HG03575 (cell line): ENCODE results near the gene GAMT.
"Not testable (repeated sequence)": the region's sequence is repeated elsewhere in the genome, so short reads cannot be mapped to it uniquely, and the experiment has no call there.

Experiments
- ATAC-seq: cut with Tn5 transposase; IDR thresholded peaks from one replicate; pipeline ENCODE4 v1.9.1; 2021; ENCODE audit not compliant: unreplicated experiment, insufficient number of reproducible peaks, low FRiP score; ENCODE audit errors: extremely low read depth

The GAMT gene

DNA sequence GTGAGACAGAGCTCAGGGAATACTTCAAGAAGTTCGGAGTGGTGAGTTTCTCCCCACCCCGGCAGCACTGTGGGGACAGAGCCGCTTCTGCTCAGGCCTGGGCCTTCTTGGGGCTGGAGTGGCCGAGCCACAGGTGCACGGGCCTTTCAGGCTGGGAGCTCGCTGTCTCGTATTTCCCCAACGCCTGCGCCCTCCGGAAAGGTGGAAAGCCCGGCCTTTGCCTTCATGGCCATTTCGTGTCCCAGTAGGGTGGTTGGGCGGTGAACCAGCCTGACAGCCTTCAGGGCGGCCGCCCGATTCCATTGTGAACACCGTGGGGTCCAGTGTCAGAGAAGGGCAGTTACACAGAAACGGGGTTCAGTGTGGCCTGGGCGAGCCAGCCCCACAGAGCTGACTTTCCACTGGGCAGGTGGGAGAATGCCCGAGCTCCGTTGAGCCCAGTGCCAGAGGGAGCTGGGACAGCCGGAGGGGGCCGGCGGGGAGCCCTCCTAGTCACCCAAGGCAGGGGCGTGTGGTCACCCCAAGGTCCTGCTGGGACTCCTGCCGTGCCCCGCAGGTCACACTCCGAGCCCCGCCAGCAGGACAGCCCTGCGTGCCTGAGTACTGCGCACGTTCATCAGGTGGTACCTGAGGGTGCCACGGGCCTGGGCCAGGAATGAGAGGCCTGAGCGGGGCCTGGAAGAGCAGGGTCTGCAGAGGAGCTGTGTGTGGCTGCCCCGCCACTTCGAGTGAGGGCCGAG is 20.0 kb upstream of the GAMT start:
- ATAC-seq, result no peak

DNA sequence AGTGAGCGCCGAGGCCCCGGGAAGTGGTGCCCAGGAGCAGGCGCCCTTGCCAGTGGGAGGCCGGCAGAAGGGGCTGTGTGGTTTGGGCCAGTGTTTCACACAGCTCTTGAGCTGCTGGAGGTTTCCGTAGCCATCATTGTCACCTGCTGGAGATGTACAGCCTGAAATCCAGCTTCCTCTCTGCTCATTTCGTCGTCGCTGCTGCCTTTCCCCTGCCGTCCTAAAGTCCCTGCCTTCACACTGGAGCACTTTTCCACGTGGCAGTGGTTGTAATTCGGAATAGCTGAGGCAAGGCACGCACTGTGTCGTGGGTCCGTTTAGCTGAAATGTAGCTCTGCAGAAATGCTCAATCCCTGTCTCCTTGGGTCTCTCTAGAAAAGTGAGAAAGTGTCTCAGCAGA is 19.2 kb upstream of the GAMT start:
- ATAC-seq, result no peak

DNA sequence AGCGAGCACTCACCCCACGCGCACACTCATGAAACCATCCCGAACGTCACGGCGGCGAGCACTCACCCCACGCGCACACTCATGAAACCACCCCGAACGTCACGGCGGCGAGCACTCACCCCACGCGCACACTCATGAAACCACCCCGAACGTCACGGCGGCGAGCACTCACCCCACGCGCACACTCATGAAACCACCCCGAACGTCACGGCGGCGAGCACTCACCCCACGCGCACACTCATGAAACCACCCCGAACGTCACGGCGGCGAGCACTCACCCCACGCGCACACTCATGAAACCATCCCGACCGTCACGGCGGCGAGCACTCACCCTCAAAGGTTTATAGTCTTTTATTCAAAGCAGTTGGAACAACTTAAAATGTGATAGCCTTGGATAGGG is 18.7 kb upstream of the GAMT start:
- not testable (repeated sequence) for ATAC-seq

DNA sequence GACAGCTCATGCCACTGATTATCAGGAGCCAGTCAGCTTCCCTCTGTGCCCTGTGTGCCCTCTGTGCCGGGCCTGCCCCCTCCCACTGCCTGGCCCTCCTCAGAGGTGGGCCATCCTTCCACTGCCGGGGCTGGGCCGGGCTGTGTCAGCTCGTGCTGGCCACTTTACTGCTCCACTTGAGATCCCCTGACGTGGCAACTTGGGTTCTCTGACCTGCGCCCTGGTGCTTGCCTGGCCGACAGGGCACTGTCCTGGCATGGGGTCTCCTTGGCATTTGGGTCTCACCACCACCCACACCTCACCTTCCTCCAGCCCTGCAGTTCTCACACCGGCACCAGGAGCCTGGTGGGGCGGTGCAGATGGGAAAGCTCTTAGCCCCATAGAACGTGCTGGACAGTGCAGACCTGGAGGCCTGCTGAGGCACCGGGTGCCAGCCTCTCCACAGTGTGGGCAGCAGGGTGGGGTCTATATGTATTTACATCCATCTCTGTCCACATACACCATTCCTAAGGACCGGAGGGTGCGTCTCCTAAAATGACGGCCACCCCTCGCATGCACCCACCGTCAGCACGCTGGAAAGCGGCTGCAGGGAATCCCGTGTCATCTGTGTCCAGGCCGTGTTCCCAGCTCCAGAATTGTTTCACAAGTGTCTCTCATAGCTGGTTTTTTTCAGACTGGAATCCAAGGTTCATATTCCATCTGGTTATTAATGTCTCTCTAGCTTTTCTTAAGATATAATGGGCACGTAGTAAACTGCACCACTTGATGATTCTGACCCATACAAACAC is 17.8 kb upstream of the GAMT start:
- no peak for ATAC-seq

DNA sequence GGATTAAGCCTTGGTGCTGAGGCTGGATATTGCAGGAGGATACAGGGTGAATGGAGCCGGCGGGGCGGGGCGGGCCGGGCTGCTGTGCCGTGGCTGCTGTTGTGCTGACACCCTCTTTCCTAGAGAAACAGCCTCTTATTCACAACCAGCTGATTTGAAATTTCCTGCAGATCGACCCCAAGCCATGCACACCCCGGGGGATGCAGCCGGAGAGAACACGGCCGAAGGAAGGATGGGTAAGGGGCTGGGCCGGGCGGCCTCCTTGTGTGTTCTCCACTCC is 17.1 kb upstream of the GAMT start:
- no peak for ATAC-seq

DNA sequence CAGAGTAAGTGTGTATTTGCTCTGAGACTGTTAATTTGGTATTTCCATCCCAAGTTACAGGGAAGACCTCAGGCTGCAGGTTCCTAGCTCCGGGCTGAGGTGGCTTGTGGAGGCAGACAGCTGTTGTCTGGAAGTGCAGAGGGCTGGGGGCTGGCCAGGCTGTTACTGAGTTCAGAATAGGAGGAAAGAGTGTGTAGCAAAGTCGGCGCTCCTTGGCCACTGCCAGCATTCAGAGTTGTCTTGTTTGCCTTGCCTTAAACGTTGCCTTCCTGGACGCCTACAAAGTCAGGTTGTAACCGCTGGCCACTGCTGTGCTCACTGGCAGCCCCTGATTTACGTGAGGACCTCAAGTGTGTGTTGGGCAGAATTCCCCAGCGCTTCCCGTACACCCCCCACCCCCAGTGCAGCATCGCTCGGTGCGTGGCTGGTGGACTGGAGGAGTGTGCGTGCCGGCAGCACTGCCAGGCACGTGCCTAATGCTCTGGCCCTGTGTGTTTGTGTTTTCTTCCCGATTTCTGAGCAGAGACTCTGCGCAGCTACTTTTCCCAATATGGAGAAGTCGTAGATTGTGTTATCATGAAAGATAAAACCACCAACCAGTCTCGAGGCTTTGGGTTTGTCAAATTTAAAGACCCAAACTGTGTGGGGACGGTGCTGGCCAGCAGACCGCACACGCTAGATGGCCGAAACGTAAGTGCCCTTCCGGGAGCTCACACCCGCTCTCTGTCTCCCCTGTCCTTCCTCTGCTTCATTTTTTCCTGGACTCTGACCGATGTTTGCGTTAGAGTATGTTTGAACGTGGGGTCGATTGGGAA is 16.5 kb upstream of the GAMT start:
- no peak for ATAC-seq

DNA sequence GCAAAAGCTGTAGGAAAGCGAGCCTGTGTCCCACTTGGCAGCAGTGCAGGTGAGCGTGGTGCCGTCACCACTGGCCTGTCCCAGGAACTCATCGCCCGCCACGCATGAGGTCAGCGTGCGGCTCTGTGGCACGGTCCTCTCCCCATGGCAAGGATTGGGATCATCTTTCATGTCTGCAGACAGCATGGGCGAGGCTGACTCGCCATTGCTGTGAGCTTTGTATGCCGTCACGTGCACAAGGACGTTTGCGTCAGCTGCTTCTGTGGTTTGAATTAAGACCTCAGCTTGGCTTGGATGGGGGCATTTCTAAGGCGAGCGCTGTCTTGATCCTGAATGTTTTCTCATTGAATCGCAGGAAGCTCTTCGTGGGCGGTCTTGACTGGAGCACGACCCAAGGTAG is 15.8 kb upstream of the GAMT start:
- no peak for ATAC-seq

DNA sequence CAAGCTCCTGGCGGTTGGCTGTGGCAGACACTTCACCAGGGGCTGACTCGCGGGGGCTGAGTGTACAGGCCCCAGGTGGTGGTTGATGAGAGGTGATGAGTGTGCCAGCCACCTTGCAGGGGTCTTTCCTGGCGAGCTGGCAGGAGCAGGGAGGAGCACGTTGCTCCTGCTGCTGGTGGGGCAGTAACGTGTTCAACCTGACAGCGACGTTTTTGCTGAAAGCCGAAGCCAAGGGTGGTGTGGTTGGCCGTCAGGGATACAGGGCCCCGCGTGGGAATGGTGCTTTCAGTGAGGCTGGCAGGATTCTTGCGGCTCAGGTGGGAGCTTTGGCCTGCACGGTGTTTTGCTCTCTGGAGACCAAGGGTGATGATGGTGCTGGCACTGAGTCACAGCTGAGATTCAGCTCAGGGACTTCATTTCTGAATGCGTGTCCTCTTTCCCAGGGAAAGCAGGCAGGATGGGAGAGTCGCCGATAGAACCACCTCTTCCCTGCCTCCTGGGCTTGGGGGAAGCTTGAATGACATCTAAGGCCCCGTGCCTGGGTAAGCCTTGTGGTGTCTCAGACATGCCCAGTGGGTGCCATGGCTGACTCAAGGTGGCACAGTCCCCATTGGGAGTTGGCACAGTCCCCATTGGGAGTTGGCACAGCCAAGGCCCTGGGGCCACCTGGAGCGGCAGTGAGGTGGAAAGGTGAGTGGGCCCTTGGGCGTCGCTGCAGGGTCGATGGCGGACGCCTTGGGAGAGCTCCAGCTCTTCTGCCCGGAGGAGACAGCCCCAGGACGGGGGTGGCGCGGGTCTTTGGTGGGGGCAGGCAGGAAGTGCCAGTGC is 14.9 kb upstream of the GAMT start:
- no peak for ATAC-seq

DNA sequence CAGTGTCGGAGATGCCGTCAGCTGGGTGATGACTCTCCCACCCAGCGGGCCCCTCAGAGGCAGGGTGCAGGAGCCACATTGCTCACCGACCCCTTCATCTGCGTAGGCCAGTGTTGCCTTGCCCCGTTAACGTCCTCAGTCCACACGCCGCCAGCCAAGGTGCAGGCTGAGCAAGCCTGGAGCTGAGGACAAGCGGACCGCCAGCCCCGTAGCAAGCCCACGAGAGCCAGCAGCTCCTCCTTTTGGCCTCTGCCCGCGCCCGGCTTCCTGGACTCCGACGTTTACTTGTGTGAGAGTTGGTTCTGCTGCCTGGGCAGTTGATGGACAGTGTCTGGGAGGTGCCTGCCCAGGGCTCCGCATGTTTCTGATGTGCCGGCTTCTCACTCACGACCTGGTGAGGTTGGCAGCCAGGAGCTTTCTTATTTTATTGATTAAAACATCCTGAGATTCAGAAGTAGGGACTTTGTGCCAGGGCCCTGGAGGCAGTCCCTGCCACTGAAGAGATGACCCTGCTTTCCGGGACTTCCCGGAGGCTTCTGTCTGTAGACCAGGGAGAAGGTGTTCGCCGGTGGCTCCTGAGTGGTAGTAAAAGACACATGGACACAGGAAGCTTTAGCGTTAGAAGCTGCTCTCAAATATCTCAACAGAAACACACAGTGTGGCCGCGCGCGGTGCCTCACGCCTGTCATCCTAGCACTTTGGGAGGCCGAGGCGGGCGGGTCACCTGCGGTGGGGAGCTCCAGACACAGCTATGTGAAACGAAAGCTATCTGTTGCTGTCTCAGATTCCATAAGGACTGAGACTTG is 11.9 kb upstream of the GAMT start:
- no peak for ATAC-seq

DNA sequence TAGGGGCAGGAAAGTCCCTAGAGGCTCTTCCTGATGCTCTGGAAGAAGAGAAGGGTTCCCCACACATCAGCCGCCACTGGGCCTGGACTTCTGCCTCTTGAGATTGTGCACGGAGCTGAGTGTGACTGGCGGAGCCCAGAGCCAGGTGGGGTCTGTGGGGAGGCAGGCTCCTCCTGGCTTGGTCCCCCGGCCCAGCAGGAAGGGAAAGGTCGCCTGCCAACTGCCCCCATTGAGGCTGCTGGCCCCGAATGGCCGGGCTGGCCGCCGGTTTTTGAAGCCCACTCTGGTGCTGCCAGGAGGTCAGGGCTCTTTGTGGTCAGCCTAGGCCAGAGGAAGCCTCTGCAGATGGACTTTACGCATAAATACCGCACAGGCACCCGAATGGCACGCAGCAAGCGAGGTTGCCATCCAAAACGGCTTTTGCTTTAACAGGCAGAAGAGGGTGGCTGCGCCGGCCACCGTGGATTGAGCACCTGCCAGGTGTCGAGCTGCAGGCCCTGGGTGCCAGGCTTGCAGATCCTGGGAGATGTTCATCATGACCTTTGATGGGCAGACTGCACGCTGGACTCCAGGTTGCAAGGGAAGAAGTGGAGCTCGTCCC is 11.1 kb upstream of the GAMT start:
- ATAC-seq, result no peak

DNA sequence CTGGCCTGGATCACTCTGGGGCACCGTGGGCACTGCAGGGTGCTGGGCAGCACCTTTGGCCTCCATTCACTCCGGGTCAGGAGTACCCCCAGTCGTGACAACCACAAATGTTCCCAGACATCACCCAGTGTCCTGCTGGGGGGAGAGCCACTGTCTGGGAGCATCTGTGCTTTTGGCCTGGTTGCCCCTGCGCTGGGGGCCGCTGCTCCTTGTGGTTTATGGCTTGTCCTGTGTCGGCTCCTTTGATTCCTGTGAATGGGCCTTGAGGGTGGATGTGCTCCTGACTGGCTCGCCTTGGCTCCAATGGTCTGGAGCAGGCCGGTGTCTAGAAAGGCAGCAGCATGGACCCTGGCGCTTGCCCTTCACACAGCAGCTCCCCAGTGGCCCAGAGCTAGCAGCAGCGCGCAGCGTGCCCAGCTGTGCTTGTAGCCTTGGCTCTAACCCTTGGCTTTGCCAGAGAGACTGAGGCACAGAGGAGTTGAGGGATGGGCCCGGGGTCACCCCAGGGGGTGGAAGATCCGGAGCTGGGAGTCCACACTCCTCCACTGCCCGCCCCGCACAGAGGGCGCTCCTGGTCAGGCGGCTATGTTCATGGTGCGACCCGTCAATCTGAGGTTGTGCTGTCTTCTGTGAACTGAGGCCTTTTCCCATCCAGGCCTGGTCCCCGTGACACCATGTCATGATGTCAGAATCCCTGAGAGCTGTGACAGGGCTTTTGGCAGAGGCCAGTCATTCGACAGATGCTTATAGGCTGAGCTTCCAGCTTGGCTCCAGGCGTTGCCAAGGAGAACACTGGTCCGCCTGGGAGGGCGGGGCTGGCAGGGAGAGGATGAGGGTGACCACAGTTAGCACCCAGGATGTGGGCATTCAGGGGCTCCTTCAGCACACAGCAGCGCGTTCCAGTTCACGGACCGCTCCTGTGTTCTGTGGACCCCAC is 10.2 kb upstream of the GAMT start:
- ATAC-seq, result no peak

DNA sequence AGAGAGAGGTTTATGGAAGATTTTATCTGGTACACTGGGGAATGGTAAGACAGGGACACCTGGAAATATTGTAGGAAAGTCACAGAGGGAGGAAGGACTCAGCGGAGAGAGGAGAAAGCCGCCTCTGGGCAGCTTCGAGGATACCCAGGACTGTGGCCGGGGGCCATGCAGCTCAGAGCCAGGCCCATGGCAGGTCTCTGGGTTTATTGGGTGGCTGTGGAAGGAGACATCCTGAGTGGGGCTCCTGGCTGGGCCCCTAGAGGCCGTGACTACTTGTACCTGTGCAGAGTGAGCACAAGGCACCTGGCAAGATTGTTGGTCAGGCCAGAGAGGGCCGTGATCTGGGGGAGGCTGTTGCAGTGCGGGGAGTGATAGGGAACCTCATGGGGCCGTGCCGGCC is 9.4 kb upstream of the GAMT start:
- no peak for ATAC-seq

DNA sequence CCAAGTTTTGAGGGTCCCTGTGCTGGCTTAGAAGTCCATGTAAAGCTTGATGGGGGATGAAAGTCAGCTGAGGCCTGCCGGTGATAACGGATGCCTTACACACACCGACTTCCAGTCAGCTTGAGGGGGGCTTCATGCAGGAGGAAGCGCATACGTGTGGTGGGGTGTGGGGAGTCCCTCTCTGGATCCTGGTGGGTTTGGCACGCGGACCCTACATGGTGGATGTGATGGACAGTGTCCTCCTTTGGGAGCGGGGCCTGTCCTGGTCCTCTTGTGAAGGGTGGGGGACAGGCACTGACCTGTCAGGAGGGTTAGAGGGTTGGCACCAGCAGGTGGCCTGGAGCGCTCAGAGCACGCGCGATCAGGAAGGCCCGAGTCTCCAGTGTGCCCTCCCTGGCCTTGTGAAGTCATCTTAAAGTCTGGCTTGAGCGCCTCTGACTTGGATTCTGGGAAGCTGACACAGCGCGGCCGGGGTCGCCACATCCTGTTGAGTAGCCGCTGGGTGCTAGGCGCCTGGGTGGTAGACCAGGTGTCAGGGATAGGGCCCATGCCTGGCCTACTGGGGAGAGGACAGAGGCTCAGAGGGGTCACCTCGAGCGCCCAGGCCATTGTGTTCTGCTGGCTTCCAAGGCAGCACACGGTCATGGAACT is 8.9 kb upstream of the GAMT start:
- ATAC-seq, result no peak

DNA sequence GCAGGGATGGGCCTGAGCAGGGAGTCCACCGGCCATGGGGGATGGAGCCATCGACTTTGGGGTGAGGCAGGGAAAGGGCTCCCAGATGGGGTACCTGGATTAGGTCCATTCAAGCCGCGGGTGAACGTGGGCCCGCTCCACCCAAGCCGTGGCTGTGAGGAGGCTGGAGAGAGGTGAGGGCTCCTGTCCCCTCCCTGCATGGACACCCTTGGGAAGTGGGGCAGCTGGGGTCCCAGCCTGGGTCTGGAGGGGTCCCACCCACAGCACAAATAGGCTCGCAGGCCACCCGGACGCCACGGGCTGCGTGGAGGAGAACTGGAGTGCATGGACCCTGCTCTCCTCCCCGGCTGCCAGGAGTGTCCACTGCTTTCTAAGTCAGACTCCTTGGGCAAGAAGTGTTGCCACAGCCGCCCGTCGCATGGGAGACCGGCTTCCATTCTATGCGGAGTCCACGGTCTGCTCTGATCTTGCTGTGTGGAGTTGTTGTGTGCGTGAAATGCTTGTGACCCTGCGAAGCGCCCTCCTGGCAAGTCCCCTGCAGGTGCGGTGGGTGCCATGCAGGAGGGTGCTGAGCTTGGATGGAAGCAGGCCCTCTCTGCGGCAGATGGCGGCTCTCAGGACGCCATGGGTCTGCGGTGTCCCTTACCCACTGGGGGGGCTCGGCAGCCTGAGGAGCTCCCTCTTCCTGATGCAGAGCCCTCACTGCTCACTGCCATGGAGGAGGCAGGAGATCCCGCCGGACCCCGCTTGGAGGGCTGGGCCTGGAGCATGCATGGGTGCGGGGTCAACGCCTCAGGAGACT is 8.1 kb upstream of the GAMT start:
- ATAC-seq, result no peak

DNA sequence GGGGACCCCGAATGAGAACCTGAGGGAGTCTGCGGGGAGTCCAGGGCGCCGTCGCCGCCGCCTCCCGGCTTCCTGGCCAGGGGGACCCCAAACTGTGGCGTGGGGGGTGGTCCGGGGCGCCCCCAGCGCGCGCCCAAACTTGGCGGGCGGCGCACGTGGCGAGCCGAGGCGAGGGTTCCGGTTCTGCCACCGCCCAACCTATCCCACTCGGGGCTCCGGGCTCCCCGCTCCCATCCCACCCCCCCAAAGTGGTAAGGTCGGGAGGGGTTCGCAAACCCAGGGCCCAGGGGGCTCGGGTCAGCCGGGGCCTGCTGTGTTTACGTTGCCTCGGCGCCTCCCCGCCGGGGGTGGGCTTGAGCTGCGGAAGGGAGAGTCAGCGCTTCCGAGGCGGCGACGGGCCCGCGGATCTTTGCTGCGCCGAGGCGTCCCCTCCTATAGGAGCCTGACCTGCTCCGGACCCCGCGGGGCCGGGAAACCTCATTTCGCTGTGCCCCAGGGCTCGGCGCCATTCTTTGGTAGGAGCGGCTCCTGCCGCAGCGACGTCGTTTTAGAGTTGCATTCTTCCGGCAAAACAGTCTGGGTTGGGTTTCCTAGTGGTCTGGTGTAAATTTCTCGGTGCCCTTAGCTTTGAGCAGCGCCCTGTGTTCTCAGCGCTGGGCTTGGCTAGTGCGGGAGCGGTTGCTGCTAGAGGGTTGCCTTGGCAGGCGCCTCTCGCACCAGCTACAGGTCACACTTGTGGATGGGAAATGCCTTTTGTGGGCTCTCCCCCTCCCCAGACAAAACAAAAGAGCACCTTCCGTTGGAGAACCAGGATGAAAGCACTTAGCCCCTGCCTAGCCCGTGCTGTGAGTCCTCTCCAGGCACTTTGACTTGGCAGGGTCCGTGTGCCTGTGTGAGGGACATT is 7.2 kb upstream of the GAMT start:
- ATAC-seq, result no peak
